GM13977 (cell line): Measurements from ENCODE around the gene KHNYN.
"Not testable (repeated sequence)": the region's sequence is repeated elsewhere in the genome, so short reads cannot be mapped to it uniquely, and the experiment has no call there.

ENCODE experiments used
- DNase-seq: peaks from one replicate; pipeline ENCODE4 v3.0.0; 2012; ENCODE audit warnings: low spot score
- in situ Hi-C: fragments of 300-500 bp; cut with MboI; formaldehyde crosslinking; loops from one replicate; pipeline ENCODE4 v1.12.0; 2022; ENCODE audit warnings: low sequenced_read_pairs, low pct_unique_long_range_greater_than_20kb, mixed read lengths, inconsistent platforms; ENCODE audit not compliant: unreplicated experiment
- TF ChIP-seq, protein P1 (sequence below): IDR thresholded peaks from 2 replicates; pipeline ENCODE4 v1.5.1; 2012; ENCODE audit warnings: mild to moderate bottlenecking, control low read depth; ENCODE audit not compliant: insufficient read depth; ENCODE audit errors: extremely low read depth, missing control alignments

KHNYN gene

DNA sequence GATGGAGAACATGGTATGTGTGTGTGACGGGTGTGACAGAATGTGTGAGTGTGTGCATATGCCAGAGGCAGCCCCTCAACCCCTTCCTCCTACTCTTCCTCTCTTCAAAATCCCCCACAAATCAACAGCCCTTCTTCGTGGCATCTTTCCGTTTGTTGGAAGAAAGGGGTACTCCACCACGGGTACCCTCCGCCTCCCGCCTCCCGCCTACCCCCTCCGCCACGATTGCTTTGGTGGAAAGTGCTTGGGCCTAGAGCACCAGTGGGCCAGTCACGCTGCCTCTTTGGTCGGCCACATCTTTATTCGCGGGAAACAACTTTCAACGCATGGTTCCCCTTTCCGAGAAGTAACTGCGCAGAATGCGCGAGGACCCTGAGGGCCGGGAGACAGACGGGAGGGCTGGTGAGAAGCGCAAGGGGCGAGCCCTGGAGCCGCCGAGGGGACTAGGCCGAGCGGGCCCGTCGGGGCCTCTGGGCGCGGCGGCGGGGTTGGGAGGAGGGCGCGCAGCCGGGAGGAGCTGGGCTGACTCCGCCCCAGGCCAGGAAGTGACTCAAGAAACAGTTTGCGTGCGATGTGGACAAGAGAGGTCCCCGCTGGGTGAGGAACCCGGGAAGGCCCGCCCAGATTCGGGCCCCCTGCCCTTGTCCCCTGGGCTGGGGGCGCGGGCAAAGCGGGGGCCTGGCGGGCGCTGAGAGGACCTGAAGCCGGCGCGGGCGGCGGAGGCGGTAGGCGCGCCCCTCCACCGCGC is at the start of gene KHNYN, which contains the start of gene CBLN3:
Gene KHNYN (plus strand): TSS at position 560 of the 748 bp plus-strand sequence. CDS start 777 bp downstream, outside the sequence.
Gene CBLN3 (minus strand): TSS at position 274 of the 748 bp plus-strand sequence. CDS start 614 bp downstream, outside the sequence.
- in situ Hi-C loops = no loop called here
- TF ChIP-seq, protein P1, sequence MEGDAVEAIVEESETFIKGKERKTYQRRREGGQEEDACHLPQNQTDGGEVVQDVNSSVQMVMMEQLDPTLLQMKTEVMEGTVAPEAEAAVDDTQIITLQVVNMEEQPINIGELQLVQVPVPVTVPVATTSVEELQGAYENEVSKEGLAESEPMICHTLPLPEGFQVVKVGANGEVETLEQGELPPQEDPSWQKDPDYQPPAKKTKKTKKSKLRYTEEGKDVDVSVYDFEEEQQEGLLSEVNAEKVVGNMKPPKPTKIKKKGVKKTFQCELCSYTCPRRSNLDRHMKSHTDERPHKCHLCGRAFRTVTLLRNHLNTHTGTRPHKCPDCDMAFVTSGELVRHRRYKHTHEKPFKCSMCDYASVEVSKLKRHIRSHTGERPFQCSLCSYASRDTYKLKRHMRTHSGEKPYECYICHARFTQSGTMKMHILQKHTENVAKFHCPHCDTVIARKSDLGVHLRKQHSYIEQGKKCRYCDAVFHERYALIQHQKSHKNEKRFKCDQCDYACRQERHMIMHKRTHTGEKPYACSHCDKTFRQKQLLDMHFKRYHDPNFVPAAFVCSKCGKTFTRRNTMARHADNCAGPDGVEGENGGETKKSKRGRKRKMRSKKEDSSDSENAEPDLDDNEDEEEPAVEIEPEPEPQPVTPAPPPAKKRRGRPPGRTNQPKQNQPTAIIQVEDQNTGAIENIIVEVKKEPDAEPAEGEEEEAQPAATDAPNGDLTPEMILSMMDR = no peak
- DNase-seq = peak; percentile 98

DNA sequence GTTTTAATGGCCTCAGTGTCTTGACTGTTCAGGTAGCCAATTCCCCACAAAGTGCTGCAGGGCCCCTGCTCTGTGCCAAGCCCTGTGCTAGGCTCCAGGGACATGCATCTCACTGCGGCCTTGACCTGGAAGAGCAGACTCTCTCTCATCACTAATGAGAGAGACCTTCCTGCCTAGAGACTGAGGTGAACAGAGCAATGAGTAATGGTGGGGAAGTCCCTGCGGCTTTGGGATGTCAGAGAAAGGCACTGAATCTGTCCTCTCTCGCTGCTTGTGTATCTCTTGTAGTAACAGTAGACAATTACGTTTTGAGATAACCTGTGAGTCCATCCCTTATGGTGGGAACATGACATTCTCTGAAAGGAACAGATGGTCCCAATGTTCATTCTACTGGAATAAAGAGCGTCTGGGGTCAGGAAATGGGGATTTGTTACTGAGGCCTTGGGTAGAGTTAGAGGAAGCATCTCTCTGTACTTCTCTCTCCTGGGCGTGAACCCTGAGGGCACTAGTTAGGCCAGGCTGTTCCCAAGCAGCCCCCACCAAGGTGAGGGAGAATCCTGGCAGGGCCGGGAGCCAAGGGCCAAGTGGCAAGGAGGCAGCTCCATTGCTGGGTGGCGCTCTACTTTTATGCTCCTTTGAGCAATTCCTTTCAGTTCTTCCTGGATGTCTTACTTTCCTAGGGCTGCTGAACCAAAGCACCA is 48.2 kb upstream of the KHNYN start:
- DNase-seq = no peak
- TF ChIP-seq, protein P1 = no peak
- in situ Hi-C loops = no loop called here

DNA sequence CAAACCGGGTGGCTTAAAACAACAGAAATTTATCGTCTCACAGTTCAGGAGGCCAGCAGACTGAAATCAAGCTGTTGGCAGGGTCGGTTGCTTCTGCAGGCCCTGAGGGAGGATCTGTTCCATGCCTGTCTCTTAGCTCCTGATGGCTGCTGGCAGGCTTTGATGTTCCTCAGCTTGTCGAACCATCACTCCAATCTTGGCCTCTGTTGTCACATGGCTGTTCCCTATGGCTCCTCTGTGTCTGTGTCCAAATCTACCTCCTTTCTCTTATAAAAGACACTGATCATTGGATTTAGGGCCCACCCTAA is 47.7 kb upstream of the KHNYN start:
- TF ChIP-seq, protein P1 = no peak
- in situ Hi-C loops = no loop called here
- no peak for DNase-seq

GRCh38 chr14:24384169-24384568 is 45.6 kb upstream of the KHNYN start:
- in situ Hi-C loops = no loop called here
- TF ChIP-seq, protein P1 = no peak
- DNase-seq = no peak

GRCh38 chr14:24385524-24385923 is 44.2 kb upstream of the KHNYN start:
- TF ChIP-seq, protein P1 = no peak
- in situ Hi-C loops = no loop called here

GRCh38 chr14:24387009-24387345 is 42.8 kb upstream of the KHNYN start:
- no peak for DNase-seq
- TF ChIP-seq, protein P1 = no peak
- in situ Hi-C loops = no loop called here

More at GRCh38 chr14:24385524-24385923, 44.2 kb upstream of the KHNYN start:
- no peak for DNase-seq

- in situ Hi-C loops, DNase-seq: not testable (repeated sequence)
Observed at GRCh38 chr14:24387579-24387978, 42.2 kb upstream of the KHNYN start.
